ENCODE results near the gene TMTC2. TPM values are rescaled to one million over a fixed set of nuclear protein-coding genes. Genes with fewer than 3 reads are reported as not detected.

Gene TMTC2
- total RNA-seq, 2 donors from 2014 or later = 2.9 to 3.2 TPM

DNA sequence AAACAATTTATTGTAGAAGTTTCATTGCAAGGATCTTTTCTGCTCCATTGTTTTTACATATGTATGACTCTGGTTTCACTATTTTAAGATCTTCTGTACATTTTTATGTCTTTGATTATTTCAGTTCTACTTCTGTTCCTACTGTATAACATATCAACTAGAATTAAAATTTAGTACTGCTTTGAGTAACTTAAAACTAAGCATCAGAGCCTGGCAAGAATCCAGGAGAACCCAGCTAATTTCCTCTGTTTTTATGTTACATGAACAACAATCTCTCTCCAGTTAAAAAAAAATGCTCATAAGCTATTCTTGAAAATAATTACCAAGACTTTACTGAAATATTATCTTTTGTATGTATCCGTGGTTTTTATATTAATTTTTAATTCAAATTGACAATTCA lies 370.7 kb downstream of the TMTC2 start:
- TF ChIP-seq, protein P1, sequence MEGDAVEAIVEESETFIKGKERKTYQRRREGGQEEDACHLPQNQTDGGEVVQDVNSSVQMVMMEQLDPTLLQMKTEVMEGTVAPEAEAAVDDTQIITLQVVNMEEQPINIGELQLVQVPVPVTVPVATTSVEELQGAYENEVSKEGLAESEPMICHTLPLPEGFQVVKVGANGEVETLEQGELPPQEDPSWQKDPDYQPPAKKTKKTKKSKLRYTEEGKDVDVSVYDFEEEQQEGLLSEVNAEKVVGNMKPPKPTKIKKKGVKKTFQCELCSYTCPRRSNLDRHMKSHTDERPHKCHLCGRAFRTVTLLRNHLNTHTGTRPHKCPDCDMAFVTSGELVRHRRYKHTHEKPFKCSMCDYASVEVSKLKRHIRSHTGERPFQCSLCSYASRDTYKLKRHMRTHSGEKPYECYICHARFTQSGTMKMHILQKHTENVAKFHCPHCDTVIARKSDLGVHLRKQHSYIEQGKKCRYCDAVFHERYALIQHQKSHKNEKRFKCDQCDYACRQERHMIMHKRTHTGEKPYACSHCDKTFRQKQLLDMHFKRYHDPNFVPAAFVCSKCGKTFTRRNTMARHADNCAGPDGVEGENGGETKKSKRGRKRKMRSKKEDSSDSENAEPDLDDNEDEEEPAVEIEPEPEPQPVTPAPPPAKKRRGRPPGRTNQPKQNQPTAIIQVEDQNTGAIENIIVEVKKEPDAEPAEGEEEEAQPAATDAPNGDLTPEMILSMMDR (IDR thresholded peaks at IDR 0.05) = no peak

DNA sequence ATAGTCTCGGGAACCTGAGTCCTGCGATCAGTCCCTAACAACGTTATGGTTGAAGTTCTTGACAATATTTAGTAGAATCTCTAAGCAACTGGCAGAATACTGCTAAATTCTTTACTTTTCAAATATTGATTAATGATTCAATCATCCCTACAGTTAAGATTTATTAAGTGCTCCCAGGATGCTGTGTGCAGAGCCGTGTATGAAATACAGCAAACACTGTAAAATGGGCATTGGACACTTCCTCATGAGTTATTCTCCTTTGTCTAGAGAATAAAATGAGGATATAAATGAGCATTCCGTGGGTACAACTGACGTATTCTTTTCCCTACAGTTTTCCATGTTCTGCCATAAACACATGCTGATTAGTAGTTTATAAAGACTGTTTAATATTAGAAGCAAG lies 372.4 kb downstream of the TMTC2 start:
- TF ChIP-seq, protein P1 (IDR thresholded peaks at IDR 0.05) = no peak
- H3K36me3 ChIP-seq = no peaks in the 10 kb centered on the region
- no peak for DNase-seq (ENCODE audit: low spot score)
- no peak overlapping the region for H3K27ac ChIP-seq
- H3K4me1 ChIP-seq = no peaks in the 10 kb centered on the region
- no peaks in the 10 kb centered on the region for H3K9me3 ChIP-seq
- no peaks in the 10 kb centered on the region for H3K27me3 ChIP-seq
- no peak overlapping the region for H3K4me3 ChIP-seq

More for the DNA sequence above, 370.7 kb downstream of the TMTC2 start:
- no peak for DNase-seq (ENCODE audit: low spot score)
- H3K36me3 ChIP-seq = no peaks in the 10 kb centered on the region
- no peaks in the 10 kb centered on the region for H3K9me3 ChIP-seq
- no peaks in the 10 kb centered on the region for H3K27me3 ChIP-seq
- no peak overlapping the region for H3K27ac ChIP-seq
- no peaks in the 10 kb centered on the region for H3K4me1 ChIP-seq
- H3K4me3 ChIP-seq = no peak overlapping the region

DNA sequence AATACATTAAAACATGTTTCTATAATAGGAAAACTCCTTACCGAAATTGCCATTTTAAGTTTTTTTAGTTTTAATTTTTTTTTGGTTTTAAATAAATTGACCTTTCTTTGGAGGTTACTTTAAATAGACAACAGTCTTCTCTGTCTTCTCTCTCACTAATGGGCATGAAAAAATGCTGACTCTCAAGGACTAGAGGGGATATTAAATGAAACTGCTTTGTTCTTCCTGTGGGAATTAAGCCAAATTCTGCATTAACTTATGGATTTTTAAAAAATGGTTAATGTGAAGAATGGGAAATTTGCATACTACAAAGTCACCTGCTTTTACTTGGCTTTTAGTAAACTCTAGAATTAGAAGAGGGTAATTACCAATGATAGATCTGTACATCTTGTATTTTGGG lies 378.9 kb downstream of the TMTC2 start:
- no peak overlapping the region for H3K27ac ChIP-seq
- no peaks in the 10 kb centered on the region for H3K4me1 ChIP-seq
- H3K4me3 ChIP-seq = no peak overlapping the region
- TF ChIP-seq, protein P1 (IDR thresholded peaks at IDR 0.05) = no peak
- DNase-seq (ENCODE audit: low spot score) = no peak
- H3K27me3 ChIP-seq = no peaks in the 10 kb centered on the region
- H3K36me3 ChIP-seq = no peaks in the 10 kb centered on the region
- peaks cover 0 to 3% of the 10 kb centered on the region in 2 donors for H3K9me3 ChIP-seq

DNA sequence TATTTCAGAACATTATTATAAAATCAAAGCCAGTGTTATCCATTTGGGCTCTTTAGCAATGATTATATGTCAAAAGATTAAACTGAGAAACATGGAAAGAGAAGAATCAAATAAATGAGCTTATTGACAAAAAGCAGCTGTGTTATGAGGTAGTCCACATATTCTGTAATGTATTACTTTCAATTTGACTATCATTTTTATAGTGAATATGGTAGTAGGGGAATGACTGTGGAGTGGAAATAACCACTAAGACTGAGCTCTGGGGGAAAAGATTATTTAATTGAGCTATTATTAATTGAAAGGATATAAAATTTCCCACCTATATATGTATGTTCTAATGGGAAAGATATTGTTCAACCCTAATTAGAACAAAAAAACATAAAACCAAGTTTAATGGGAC lies 381.3 kb downstream of the TMTC2 start:
- TF ChIP-seq, protein P1 (IDR thresholded peaks at IDR 0.05) = no peak
- Histone ChIP-seq H3K36me3 (no peaks in the 10 kb centered on the region), H3K27me3 (no peaks in the 10 kb centered on the region), H3K9me3 (peaks cover 0 to 3% of the 10 kb centered on the region in 2 donors), H3K4me3 (no peak overlapping the region), H3K4me1 (no peaks in the 10 kb centered on the region), H3K27ac (no peak overlapping the region)
- DNase-seq (ENCODE audit: low spot score) = no peak

DNA sequence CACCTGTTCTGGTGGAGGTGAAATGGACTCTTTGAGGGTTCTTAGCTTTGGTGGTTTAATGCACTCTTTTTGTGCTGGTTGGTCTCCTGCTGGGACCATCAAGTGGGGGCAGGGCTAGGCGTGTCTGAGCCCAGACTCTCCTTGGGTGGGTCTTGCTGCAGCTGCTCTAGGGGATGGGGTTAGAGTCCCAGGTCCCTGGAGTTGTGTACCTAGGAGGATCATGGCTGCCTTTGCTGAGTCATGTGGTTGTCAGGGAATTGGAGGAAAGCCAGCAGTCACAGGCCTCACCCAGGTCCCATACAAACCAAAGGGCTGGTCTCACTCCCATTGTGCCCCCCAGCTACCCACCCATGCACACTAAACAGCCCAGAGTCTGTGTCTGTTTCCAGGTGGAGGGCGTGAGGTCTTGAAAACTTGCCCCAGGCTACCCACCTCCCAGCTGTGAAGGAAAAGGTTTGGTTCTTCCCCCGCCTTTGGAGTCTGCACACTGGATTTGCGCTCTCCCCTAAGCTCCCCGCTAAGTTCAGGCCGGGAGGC lies 387.7 kb downstream of the TMTC2 start:
- DNase-seq (ENCODE audit: low spot score) = no peak
- no peaks in the 10 kb centered on the region for H3K4me1 ChIP-seq
- no peaks in the 10 kb centered on the region for H3K9me3 ChIP-seq
- H3K27me3 ChIP-seq = no peaks in the 10 kb centered on the region
- H3K27ac ChIP-seq = no peak overlapping the region
- H3K36me3 ChIP-seq = no peaks in the 10 kb centered on the region
- H3K4me3 ChIP-seq = no peak overlapping the region
- TF ChIP-seq, protein P1 (IDR thresholded peaks at IDR 0.05) = no peak

DNA sequence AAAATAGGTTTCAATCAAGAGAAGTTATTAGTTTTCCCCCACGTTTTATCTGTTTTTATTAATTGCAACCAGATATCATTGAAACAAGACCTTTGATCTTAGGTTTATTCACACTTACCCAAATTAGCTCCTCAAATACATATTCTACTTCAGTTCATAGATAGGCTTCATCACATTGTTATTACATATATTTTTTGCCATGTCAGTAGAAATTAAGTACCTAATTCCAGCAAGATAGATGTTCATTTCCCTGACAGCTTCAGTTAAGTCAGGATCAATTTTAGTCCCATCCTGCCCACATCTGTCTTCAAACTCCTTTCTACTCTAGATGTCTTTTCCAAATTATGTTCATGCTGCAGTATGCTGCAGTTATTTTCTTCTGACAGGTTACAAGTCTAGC lies 388.8 kb downstream of the TMTC2 start:
- H3K27me3 ChIP-seq = no peaks in the 10 kb centered on the region

More for the DNA sequence above, 388.8 kb downstream of the TMTC2 start:
- TF ChIP-seq, protein P1 (IDR thresholded peaks at IDR 0.05) = no peak
- Histone ChIP-seq H3K36me3 (no peaks in the 10 kb centered on the region), H3K4me3 (no peak overlapping the region), H3K27ac (no peak overlapping the region), H3K4me1 (no peaks in the 10 kb centered on the region), H3K9me3 (no peaks in the 10 kb centered on the region)
- DNase-seq (ENCODE audit: low spot score) = no peak
